HepG2 (cell line): ENCODE data around the gene ZC3H18. TPM values are rescaled to one million over a fixed set of nuclear protein-coding genes. Genes with fewer than 3 reads are reported as not detected.

ENCODE experiments used
- AKAP8 ChIP-seq: sonication (generic); formaldehyde crosslinking; IDR thresholded peaks from 2 replicates; pipeline ENCODE4 v1.5.1; 2020; ENCODE audit warnings: mild to moderate bottlenecking, missing genetic modification reagents
- ATF1 ChIP-seq: IDR thresholded peaks from 2 replicates; pipeline ENCODE4 v1.6.1; 2016; ENCODE audit warnings: mild to moderate bottlenecking, control low read depth
- CTCF ChIP-seq: sonication (generic); formaldehyde crosslinking; IDR thresholded peaks from 2 replicates; pipeline ENCODE4 v1.5.0; 2020; ENCODE audit warnings: mild to moderate bottlenecking, missing genetic modification reagents, moderate library complexity
- HHEX ChIP-seq: IDR thresholded peaks from 2 replicates; pipeline ENCODE4 v1.6.1; 2016; ENCODE audit warnings: control low read depth
- HNF1B ChIP-seq: sonication (generic); formaldehyde crosslinking; IDR thresholded peaks from 2 replicates; pipeline ENCODE4 v1.5.1; 2020; ENCODE audit warnings: mild to moderate bottlenecking, moderate library complexity, missing genetic modification reagents
- HOXA5 ChIP-seq: sonication (generic); formaldehyde crosslinking; IDR thresholded peaks from 2 replicates; pipeline ENCODE4 v1.4.0; 2020; ENCODE audit warnings: missing genetic modification reagents
- KAT2B ChIP-seq: fragments of 150-350 bp; IDR thresholded peaks from 2 replicates; pipeline ENCODE4 v1.6.1; 2014; ENCODE audit warnings: low read depth, low read length, borderline replicate concordance
- KDM4B ChIP-seq: sonication (generic); formaldehyde crosslinking; IDR thresholded peaks from 2 replicates; pipeline ENCODE4 v1.4.0; 2020; ENCODE audit warnings: missing genetic modification reagents
- MTA1 ChIP-seq: sonication (generic); formaldehyde crosslinking; IDR thresholded peaks from 2 replicates; pipeline ENCODE4 v1.4.0; 2020; ENCODE audit warnings: missing genetic modification reagents, mild to moderate bottlenecking, borderline replicate concordance
- MYC ChIP-seq: sonication (generic); formaldehyde crosslinking; IDR thresholded peaks from 2 replicates; pipeline ENCODE4 v1.9.0; 2021; ENCODE audit warnings: missing genetic modification reagents, borderline replicate concordance
- NBN ChIP-seq: fragments of 450-650 bp; conservative IDR thresholded peaks from 2 replicates; pipeline ENCODE4 v1.6.1; 2017
- NCOA1 ChIP-seq: sonication (generic); formaldehyde crosslinking; IDR thresholded peaks from 2 replicates; pipeline ENCODE4 v1.9.0; 2021; ENCODE audit warnings: missing genetic modification reagents
- RAD21 ChIP-seq: fragments of 450-650 bp; formaldehyde crosslinking; IDR thresholded peaks from 2 replicates; pipeline ENCODE4 v1.5.0; 2020; ENCODE audit warnings: mild to moderate bottlenecking
- SIX4 ChIP-seq: sonication (generic); formaldehyde crosslinking; IDR thresholded peaks from 2 replicates; pipeline ENCODE4 v1.4.0; 2020; ENCODE audit warnings: missing genetic modification reagents
- STAG1 ChIP-seq: sonication (generic); formaldehyde crosslinking; IDR thresholded peaks from 2 replicates; pipeline ENCODE4 v1.4.0; 2020; ENCODE audit warnings: missing genetic modification reagents
- ZBTB20 ChIP-seq: sonication (generic); formaldehyde crosslinking; IDR thresholded peaks from 2 replicates; pipeline ENCODE4 v1.8.1; 2023; ENCODE audit warnings: missing genetic modification reagents, low read depth, mild to moderate bottlenecking, borderline replicate concordance
- ZFX ChIP-seq: sonication (generic); formaldehyde crosslinking; IDR thresholded peaks from 2 replicates; pipeline ENCODE4 v1.4.0; 2020; ENCODE audit warnings: mild to moderate bottlenecking, low read depth, missing genetic modification reagents, moderate library complexity
- ZNF251 ChIP-seq: sonication (generic); formaldehyde crosslinking; IDR thresholded peaks from 2 replicates; pipeline ENCODE4 v1.9.0; 2021; ENCODE audit warnings: mild to moderate bottlenecking, missing genetic modification reagents
- ZNF274 ChIP-seq: sonication (generic); formaldehyde crosslinking; IDR thresholded peaks from 2 replicates; pipeline ENCODE4 v1.5.1; 2020; ENCODE audit warnings: mild to moderate bottlenecking, missing genetic modification reagents
- ZNF282 ChIP-seq: fragments of 450-650 bp; IDR thresholded peaks from 2 replicates; pipeline ENCODE4 v1.6.1; 2018; ENCODE audit not compliant: partially characterized antibody
- ZNF331 ChIP-seq: sonication (generic); formaldehyde crosslinking; IDR thresholded peaks from 2 replicates; pipeline ENCODE4 v1.4.0; 2020; ENCODE audit warnings: missing genetic modification reagents
- ZNF556 ChIP-seq: sonication (generic); formaldehyde crosslinking; IDR thresholded peaks from 2 replicates; pipeline ENCODE4 v1.4.0; 2020; ENCODE audit warnings: mild to moderate bottlenecking, missing genetic modification reagents, borderline replicate concordance
- ZNF816 ChIP-seq: sonication (generic); formaldehyde crosslinking; IDR thresholded peaks from 2 replicates; pipeline ENCODE4 v1.8.0; 2022; ENCODE audit warnings: missing genetic modification reagents, mild to moderate bottlenecking, borderline replicate concordance
- ZSCAN12 ChIP-seq: sonication (generic); formaldehyde crosslinking; IDR thresholded peaks from 2 replicates; pipeline ENCODE4 v1.9.0; 2021; ENCODE audit warnings: mild to moderate bottlenecking, missing genetic modification reagents
- polyA plus RNA-seq, 8 experiments: library from polyadenylated mRNA; depleted of rRNA in 3 of 8; stranded (reverse) in 7 of 8; unstranded in 1 of 8; fragments of >200 nt; fragmentation: Illumina TruSeq in 4 of 8; extraction: Trizol in 4 of 8; gene quantifications; 2 replicates each; pipeline versions ENCODE4 v1.2.1 to v1.2.3, GENCODE V29; 2011 to 2016; ENCODE audit warnings: low read depth in 4 of 8, missing spikeins in 1 of 8, mixed read lengths in 1 of 8; ENCODE audit not compliant: insufficient read depth in 1 of 8
- total RNA-seq, 5 experiments: library from RNA; depleted of rRNA; stranded (reverse); fragments of >200 nt; fragmentation: Illumina TruSeq; extraction: Trizol; gene quantifications; 2 replicates each; pipeline ENCODE4 v1.2.3, GENCODE V29; 2016; ENCODE audit warnings: low read depth in 1 of 5
- TF ChIP-seq, protein P1 (sequence below): sonication (generic); formaldehyde crosslinking; IDR thresholded peaks from 2 replicates; pipeline ENCODE4 v1.5.0; 2020; ENCODE audit warnings: mild to moderate bottlenecking, missing genetic modification reagents, borderline replicate concordance
- TF ChIP-seq, protein P2 (sequence below): sonication (generic); formaldehyde crosslinking; IDR thresholded peaks from 2 replicates; pipeline ENCODE4 v1.8.0; 2022; ENCODE audit warnings: mild to moderate bottlenecking, missing genetic modification reagents, moderate library complexity

ZC3H18 gene
- total and polyA plus RNA-seq, 2 of the 13 experiments (the other 11 are each of a cell fraction or from before 2014, with no cell fraction given), result 11.2 to 27.4 TPM

GRCh38 chr16:88633684-88634140, 63.5 kb downstream of the ZC3H18 start (continued):
- TF ChIP-seq STAG1 (CRISPR knock-in tag) (peak; percentile 75), ATF1 (no peak), SIX4 (CRISPR knock-in tag) (no peak), NBN (no peak), HOXA5 (CRISPR knock-in tag) (no peak), ZFX (peak; percentile 39; the same call in 1 of the 2 replicates), KDM4B (no peak), ZNF282 (no peak), ZNF274 (CRISPR knock-in tag) (0 out of 2 replicates have a peak, but pooled peaks have one; percentile 3), ZNF251 (CRISPR knock-in tag) (no peak), HHEX (CRISPR knock-in tag) (no peak), RAD21 (CRISPR knock-in tag) (peak; percentile 82), ZNF816 (CRISPR knock-in tag) (no peak), AKAP8 (CRISPR knock-in tag) (no peak), MYC (CRISPR knock-in tag) (no peak), CTCF (peak; percentile 85), KAT2B (no peak), ZNF331 (no peak), ZNF556 (CRISPR knock-in tag) (no peak), NCOA1 (CRISPR knock-in tag) (no peak), MTA1 (0 out of 2 replicates have a peak, but pooled peaks have one; percentile 9), ZSCAN12 (CRISPR knock-in tag) (no peak), HNF1B (no peak), ZBTB20 (CRISPR knock-in tag) (no peak)
- TF ChIP-seq, protein P1, sequence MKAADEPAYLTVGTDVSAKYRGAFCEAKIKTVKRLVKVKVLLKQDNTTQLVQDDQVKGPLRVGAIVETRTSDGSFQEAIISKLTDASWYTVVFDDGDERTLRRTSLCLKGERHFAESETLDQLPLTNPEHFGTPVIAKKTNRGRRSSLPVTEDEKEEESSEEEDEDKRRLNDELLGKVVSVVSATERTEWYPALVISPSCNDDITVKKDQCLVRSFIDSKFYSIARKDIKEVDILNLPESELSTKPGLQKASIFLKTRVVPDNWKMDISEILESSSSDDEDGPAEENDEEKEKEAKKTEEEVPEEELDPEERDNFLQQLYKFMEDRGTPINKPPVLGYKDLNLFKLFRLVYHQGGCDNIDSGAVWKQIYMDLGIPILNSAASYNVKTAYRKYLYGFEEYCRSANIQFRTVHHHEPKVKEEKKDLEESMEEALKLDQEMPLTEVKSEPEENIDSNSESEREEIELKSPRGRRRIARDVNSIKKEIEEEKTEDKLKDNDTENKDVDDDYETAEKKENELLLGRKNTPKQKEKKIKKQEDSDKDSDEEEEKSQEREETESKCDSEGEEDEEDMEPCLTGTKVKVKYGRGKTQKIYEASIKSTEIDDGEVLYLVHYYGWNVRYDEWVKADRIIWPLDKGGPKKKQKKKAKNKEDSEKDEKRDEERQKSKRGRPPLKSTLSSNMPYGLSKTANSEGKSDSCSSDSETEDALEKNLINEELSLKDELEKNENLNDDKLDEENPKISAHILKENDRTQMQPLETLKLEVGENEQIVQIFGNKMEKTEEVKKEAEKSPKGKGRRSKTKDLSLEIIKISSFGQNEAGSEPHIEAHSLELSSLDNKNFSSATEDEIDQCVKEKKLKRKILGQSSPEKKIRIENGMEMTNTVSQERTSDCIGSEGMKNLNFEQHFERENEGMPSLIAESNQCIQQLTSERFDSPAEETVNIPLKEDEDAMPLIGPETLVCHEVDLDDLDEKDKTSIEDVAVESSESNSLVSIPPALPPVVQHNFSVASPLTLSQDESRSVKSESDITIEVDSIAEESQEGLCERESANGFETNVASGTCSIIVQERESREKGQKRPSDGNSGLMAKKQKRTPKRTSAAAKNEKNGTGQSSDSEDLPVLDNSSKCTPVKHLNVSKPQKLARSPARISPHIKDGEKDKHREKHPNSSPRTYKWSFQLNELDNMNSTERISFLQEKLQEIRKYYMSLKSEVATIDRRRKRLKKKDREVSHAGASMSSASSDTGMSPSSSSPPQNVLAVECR (CRISPR knock-in tag), result peak; percentile 22
- TF ChIP-seq, protein P2, sequence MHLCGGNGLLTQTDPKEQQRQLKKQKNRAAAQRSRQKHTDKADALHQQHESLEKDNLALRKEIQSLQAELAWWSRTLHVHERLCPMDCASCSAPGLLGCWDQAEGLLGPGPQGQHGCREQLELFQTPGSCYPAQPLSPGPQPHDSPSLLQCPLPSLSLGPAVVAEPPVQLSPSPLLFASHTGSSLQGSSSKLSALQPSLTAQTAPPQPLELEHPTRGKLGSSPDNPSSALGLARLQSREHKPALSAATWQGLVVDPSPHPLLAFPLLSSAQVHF (CRISPR knock-in tag), result no peak
